Measurements from ENCODE around the gene MARS1.

The MARS1 gene

GRCh38 chr12:57459055-57459749, 28.7 kb upstream of the MARS1 start (continued):
- no peak; the same call in 1 of the 2 replicates for TF ChIP-seq BCL11B (tag by site-specific recombination; IDR thresholded peaks at IDR 0.05; ENCODE audit: low read depth)
- peak; percentile 77 for TF ChIP-seq ZNF600 (tag by site-specific recombination; IDR thresholded peaks at IDR 0.05)
- TF ChIP-seq ZFP69B (tag by site-specific recombination; IDR thresholded peaks at IDR 0.05), result peak; percentile 36; the same call in 1 of the 2 replicates
- TF ChIP-seq ZIC2 (tag by site-specific recombination; IDR thresholded peaks at IDR 0.05), result no peak; the same call in 1 of the 2 replicates
- no peak for TF ChIP-seq ZNF223 (tag by site-specific recombination; IDR thresholded peaks at IDR 0.05)
- peak; percentile 75; the same call in 1 of the 2 replicates for TF ChIP-seq ZBTB20 (tag by site-specific recombination; IDR thresholded peaks at IDR 0.05)
- TF ChIP-seq FEZF1 (tag by site-specific recombination; IDR thresholded peaks at IDR 0.05), result peak; percentile 64
- peak; percentile 58; the same call in 1 of the 2 replicates for TF ChIP-seq HIC1 (tag by site-specific recombination; IDR thresholded peaks at IDR 0.05)
- TF ChIP-seq ZNF571 (tag by site-specific recombination; IDR thresholded peaks at IDR 0.05), result no peak
- no peak for TF ChIP-seq PRDM2 (tag by site-specific recombination; IDR thresholded peaks at IDR 0.05; ENCODE audit: borderline replicate concordance)
- no peak for TF ChIP-seq ZNF558 (tag by site-specific recombination; IDR thresholded peaks at IDR 0.05)
- no peak for TF ChIP-seq ZNF514 (tag by site-specific recombination; IDR thresholded peaks at IDR 0.05)
- peak; percentile 92 for TF ChIP-seq PRDM10 (tag by site-specific recombination; IDR thresholded peaks at IDR 0.05)
- no peak for TF ChIP-seq ZNF704 (tag by site-specific recombination; IDR thresholded peaks at IDR 0.05)
- peak; percentile 88 for TF ChIP-seq ZBTB6 (tag by site-specific recombination; IDR thresholded peaks at IDR 0.05)
- TF ChIP-seq BCL11A (tag by site-specific recombination; IDR thresholded peaks at IDR 0.05; ENCODE audit: low read depth), result 0 out of 2 replicates have a peak, but pooled peaks have one; percentile 59
- no peak for TF ChIP-seq ZFP41 (tag by site-specific recombination; IDR thresholded peaks at IDR 0.05; ENCODE audit: borderline replicate concordance)
- no peak for TF ChIP-seq ZFP3 (tag by site-specific recombination; IDR thresholded peaks at IDR 0.05; ENCODE audit: low read depth)
- TF ChIP-seq ELK4 (IDR thresholded peaks at IDR 0.05; ENCODE audit: borderline replicate concordance, low read depth, low read length), result no peak
- TF ChIP-seq ZNF529 (tag by site-specific recombination; IDR thresholded peaks at IDR 0.05; ENCODE audit: insufficient replicate concordance), result no peak
- TF ChIP-seq ZNF132 (tag by site-specific recombination; IDR thresholded peaks at IDR 0.05; ENCODE audit: borderline replicate concordance), result no peak
- no peak; the same call in 1 of the 2 replicates for TF ChIP-seq ZNF184 (tag by site-specific recombination; IDR thresholded peaks at IDR 0.05)
